Measurements from ENCODE around the gene SPP2.

DNA sequence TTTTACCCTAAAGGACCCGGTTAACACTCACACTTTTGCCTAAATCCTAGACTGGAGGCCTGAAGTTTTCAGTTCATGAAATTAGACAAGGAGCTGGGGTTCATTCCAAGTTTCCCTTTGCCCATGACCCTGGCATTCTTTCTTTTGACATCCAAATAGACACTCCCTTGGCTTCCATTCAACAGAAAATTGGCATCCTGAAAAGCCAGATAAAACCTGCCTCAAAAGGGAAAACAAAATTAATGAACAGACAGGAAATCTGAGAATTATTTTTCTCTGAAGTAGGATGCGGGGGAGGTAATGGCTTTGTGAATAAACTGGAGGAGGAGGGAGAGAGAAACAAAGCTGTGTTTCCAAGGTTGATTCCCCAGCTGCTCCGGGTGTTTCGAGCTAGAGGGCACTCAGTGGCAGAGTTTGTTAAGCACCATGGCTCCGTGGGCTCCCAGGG lies 41.0 kb downstream of the SPP2 start:
- TF ChIP-seq, protein P1, sequence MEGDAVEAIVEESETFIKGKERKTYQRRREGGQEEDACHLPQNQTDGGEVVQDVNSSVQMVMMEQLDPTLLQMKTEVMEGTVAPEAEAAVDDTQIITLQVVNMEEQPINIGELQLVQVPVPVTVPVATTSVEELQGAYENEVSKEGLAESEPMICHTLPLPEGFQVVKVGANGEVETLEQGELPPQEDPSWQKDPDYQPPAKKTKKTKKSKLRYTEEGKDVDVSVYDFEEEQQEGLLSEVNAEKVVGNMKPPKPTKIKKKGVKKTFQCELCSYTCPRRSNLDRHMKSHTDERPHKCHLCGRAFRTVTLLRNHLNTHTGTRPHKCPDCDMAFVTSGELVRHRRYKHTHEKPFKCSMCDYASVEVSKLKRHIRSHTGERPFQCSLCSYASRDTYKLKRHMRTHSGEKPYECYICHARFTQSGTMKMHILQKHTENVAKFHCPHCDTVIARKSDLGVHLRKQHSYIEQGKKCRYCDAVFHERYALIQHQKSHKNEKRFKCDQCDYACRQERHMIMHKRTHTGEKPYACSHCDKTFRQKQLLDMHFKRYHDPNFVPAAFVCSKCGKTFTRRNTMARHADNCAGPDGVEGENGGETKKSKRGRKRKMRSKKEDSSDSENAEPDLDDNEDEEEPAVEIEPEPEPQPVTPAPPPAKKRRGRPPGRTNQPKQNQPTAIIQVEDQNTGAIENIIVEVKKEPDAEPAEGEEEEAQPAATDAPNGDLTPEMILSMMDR (IDR thresholded peaks at IDR 0.05; ENCODE audit: low read length), result no peak
- no peak for TF ChIP-seq EZH2 (IDR thresholded peaks at IDR 0.05; ENCODE audit: borderline replicate concordance, low read length)
